Psoas muscle (tissue), 8 donors: Measurements from ENCODE around the gene INVS. TPM values are rescaled to one million over a fixed set of nuclear protein-coding genes. Genes with fewer than 3 reads are reported as not detected.

Source experiments
- ATAC-seq, 4 donors: fragments of 200-7000 bp; cut with Tn5 transposase; one replicate each; pipeline ENCODE4 v1.9.1; 2020; ENCODE audit warnings: moderate library complexity in 3 of 4, mild to moderate bottlenecking in 2 of 4
- DNase-seq, 2 donors: peaks; one replicate each; pipeline ENCODE4 v3.0.0-alpha.2; 2020
- H3K27ac ChIP-seq: fragments of 200-600 bp; one replicate; pipeline ENCODE4 v1.8.0; 2022
- H3K27me3 ChIP-seq, 3 donors: fragments of 200-600 bp in 1 of 3; one replicate each; pipeline versions ENCODE4 v1.6.1 to v1.8.0; 2013 to 2022; ENCODE audit warnings: low read length in 2 of 3, mild to moderate bottlenecking in 2 of 3, moderate library complexity in 1 of 3; ENCODE audit not compliant: insufficient read depth in 3 of 3
- H3K36me3 ChIP-seq, 2 donors: fragments of 200-600 bp in 1 of 2; one replicate each; pipeline versions ENCODE4 v1.6.1 to v1.8.0; 2013 to 2022; ENCODE audit warnings: low read depth in 1 of 2, mild to moderate bottlenecking in 1 of 2, moderate library complexity in 1 of 2; ENCODE audit not compliant: insufficient read depth in 1 of 2
- H3K4me1 ChIP-seq: fragments of 200-600 bp; one replicate; pipeline ENCODE4 v1.8.0; 2022
- H3K4me3 ChIP-seq: fragments of 200-600 bp; one replicate; pipeline ENCODE4 v1.8.0; 2022; ENCODE audit warnings: mild to moderate bottlenecking
- H3K9me3 ChIP-seq: fragments of 200-600 bp; one replicate; pipeline ENCODE4 v1.8.0; 2022
- WGBS, 3 donors: extraction: QIAGEN DNeasy Blood & Tissue Kit; methylation state at CpG; one replicate each; pipeline versions ENCODE4 v1.1.6 to v1.1.7; 2013; 5-methylcytosine and 5-hydroxymethylcytosine counted together
- intact Hi-C, 2 donors: fragments of 100-400 bp; cut with DNase I; formaldehyde crosslinking; loops; one replicate each; pipeline versions ENCODE4 v1.11.0 to v1.14.2; 2022
- polyA plus RNA-seq, 3 donors: library from polyadenylated mRNA; stranded (reverse); fragments of 200-250 nt; gene quantifications; one replicate each; pipeline ENCODE4 v1.2.3, GENCODE V29; 2013
- total RNA-seq, 4 donors: library from RNA; stranded (reverse); fragmentation: NEBNext Ultra II Directional in 2 of 4; extraction: Animal tissue kit (Norgen Biotek cat#: 25700) in 2 of 4; gene quantifications; one replicate each; pipeline versions ENCODE4 v1.2.1 to v1.2.4, GENCODE V29; 2021 to 2023
- TF ChIP-seq, protein P1 (sequence below): fragments of 200-600 bp; IDR thresholded peaks from one replicate; pipeline ENCODE4 v1.8.0; 2022; ENCODE audit warnings: antibody characterized with exemption
- donor health status: healthy with polysubstance abuse.
- donor health status: DM: no; HTN: no; CAD: no; lungs with moderate emphysema.
- donor health status: Bipolar disorder and iron deficiency.
- donor health status: healthy.
- donor health status: DM: yes; HTN: yes; CAD: no.
- donor health status: DM: no; HTN: no; CAD: no.
- donor health status: DM: no; HTN: no; CAD: no.
- donor health status: DM: yes; HTN: yes; CAD: no.

Gene INVS
- total and polyA plus RNA-seq, 7 donors: 1.6 to 7.3 (median 5.7) TPM

DNA sequence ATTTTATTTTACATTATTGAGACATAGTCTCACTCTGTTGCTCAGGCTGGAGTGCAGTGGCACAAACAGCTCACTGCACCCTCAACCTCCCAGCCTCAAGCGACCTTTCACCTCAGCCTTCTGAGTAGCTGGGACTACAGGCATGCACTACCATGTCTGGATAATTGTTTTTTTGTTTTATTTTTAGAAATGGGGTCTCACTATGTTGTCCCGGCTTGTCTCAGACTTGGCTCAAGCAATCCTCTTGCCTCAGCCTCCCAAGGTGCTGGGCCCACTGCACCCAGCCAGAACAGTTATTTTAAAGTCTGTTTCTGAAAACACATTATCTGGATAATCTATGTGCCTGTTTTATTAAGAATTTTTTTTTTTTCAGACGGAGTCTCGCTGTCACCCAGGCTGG lies 191.7 kb downstream of the INVS start:
- no peak for DNase-seq

DNA sequence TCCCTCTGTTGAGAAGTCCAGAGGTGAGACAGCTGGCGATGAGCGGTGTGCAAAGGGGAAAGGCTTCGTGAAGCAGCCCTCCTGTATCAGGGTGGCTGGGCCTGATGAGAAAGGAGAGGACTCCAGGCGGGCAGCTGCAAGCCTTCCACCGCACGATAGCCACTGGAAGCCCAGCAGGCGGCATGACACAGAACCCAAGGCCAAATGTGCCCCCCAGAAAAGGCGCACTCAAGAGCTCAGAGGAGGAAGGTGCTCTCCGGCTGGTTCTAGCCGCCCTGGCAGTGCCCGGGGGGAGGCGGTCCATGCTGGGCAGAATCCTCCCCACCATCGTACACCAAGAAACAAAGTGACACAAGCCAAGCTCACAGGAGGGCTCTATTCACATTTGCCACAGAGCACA lies 193.4 kb downstream of the INVS start:
- 94 to 98% (median 96%) methylated on average over 13 of the region's 13 CpGs for WGBS, 3 donors

More for the DNA sequence above, 191.7 kb downstream of the INVS start:
- TF ChIP-seq, protein P1, sequence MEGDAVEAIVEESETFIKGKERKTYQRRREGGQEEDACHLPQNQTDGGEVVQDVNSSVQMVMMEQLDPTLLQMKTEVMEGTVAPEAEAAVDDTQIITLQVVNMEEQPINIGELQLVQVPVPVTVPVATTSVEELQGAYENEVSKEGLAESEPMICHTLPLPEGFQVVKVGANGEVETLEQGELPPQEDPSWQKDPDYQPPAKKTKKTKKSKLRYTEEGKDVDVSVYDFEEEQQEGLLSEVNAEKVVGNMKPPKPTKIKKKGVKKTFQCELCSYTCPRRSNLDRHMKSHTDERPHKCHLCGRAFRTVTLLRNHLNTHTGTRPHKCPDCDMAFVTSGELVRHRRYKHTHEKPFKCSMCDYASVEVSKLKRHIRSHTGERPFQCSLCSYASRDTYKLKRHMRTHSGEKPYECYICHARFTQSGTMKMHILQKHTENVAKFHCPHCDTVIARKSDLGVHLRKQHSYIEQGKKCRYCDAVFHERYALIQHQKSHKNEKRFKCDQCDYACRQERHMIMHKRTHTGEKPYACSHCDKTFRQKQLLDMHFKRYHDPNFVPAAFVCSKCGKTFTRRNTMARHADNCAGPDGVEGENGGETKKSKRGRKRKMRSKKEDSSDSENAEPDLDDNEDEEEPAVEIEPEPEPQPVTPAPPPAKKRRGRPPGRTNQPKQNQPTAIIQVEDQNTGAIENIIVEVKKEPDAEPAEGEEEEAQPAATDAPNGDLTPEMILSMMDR: no peak
- H3K36me3 ChIP-seq: peaks cover 7 to 81% of the 10 kb centered on the region in 2 donors
- intact Hi-C loops: no loop called here
- 97 to 99% (median 98%) methylated on average over 4 of the region's 4 CpGs for WGBS, 3 donors
- no peak overlapping the region for H3K27ac ChIP-seq
- H3K9me3 ChIP-seq: no peaks in the 10 kb centered on the region
- ATAC-seq: no peak
- H3K4me1 ChIP-seq: no peaks in the 10 kb centered on the region
- no peaks in the 10 kb centered on the region for H3K27me3 ChIP-seq
- H3K4me3 ChIP-seq: no peak overlapping the region

DNA sequence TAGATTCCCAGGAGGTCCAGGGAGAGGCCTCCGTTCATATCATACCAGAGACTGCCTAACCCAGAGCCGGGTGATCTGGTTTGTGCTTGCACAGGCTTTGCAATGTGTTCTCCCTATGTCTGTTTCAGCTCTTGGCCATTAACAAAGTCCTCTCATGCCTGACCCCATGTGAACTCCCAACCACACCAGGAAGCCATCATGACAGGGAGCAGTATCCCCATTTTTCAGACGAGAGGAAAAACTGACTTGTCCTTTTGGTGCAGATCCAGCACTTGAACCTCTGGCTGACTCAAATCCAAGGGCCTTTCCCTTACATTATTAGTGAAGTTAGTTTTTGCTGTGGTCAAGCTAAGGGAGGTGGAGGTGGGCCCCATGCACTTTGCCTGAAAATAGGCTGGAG lies 195.3 kb downstream of the INVS start:
- Histone ChIP-seq H3K36me3 (peaks cover 6 to 91% of the 10 kb centered on the region in 2 donors), H3K4me1 (no peaks in the 10 kb centered on the region), H3K27me3 (no peaks in the 10 kb centered on the region), H3K9me3 (no peaks in the 10 kb centered on the region), H3K27ac (no peak overlapping the region), H3K4me3 (no peak overlapping the region)
- ATAC-seq (no peak), DNase-seq (no peak)
- intact Hi-C loops: no loop called here
- TF ChIP-seq, protein P1: no peak
- WGBS, 3 donors: 74 to 78% (median 74%) methylated on average over 3 of the region's 3 CpGs

More for the DNA sequence above, 193.4 kb downstream of the INVS start:
- no peak for DNase-seq
- H3K27me3 ChIP-seq: no peaks in the 10 kb centered on the region
- H3K27ac ChIP-seq: no peak overlapping the region
- no peaks in the 10 kb centered on the region for H3K9me3 ChIP-seq
- intact Hi-C loops: no loop called here
- H3K4me3 ChIP-seq: no peak overlapping the region
- ATAC-seq: no peak
- H3K4me1 ChIP-seq: no peaks in the 10 kb centered on the region
- TF ChIP-seq, protein P1: no peak
- peaks cover 9 to 85% of the 10 kb centered on the region in 2 donors for H3K36me3 ChIP-seq

DNA sequence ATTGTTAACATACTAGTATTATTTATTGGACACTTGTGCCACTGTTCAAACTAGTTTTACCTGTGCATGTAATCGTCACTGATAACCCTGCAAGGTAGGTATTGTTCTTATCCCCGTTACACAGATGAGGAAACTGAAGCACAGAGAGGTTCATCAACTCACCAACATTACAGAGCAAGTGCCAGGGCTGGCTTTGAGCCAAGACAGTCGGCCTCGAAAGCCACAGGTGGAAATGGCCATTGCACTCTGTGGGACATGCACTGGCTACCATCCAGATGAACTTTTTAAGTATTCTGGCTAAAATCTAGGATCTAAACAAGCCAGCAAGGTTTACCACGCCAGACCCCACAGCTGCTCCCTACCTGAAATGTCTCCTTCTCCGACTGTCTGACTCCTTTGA lies 195.8 kb downstream of the INVS start:
- intact Hi-C loops: no loop called here
- Histone ChIP-seq H3K27ac (no peak overlapping the region), H3K4me3 (no peak overlapping the region), H3K36me3 (peaks cover 8 to 90% of the 10 kb centered on the region in 2 donors), H3K4me1 (no peaks in the 10 kb centered on the region), H3K9me3 (no peaks in the 10 kb centered on the region), H3K27me3 (no peaks in the 10 kb centered on the region)
- WGBS, 3 donors: 71 to 75% (median 72%) methylated on average over 6 of the region's 6 CpGs
- DNase-seq (no peak), ATAC-seq (no peak)
- TF ChIP-seq, protein P1: no peak

DNA sequence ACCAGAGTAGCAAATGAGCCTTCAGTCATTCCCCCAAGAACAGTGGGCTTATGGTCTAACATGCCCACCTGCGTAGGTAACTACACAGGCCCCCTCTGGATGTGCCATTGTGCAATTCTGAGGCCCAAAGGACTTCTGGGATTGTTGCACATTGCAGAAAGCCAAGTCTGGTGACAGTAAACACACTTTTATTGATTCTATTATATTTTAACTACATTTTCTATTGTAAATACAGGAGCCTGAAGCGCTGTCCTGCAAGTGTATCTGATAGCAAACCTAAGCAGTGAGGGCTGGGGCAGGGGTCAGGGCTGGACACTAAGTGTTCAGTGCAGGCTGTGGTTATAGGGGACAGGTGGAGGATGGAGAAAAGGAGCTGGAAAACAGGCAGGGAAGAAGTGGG lies 196.2 kb downstream of the INVS start:
- H3K27ac ChIP-seq: no peak overlapping the region
- no peaks in the 10 kb centered on the region for H3K9me3 ChIP-seq
- DNase-seq: no peak
- WGBS, 3 donors: 98 to 100% (median 98%) methylated on average over 2 of the region's 2 CpGs
- TF ChIP-seq, protein P1: no peak
- no peak for ATAC-seq
- H3K36me3 ChIP-seq: peaks cover 8 to 92% of the 10 kb centered on the region in 2 donors
- H3K4me3 ChIP-seq: no peak overlapping the region
- intact Hi-C loops: no loop called here
- H3K27me3 ChIP-seq: no peaks in the 10 kb centered on the region
- no peaks in the 10 kb centered on the region for H3K4me1 ChIP-seq
